Choroid plexus epithelial cell (primary cell): Measurements from ENCODE around the gene GATC.
"Not testable (repeated sequence)": the region's sequence is repeated elsewhere in the genome, so short reads cannot be mapped to it uniquely, and the experiment has no call there.

ENCODE experiments used
- DNase-seq: peaks from one replicate; pipeline ENCODE4 v3.0.0-alpha.2; 2010; ENCODE audit warnings: low read depth
- H3K4me3 ChIP-seq: 2 replicates; pipeline ENCODE4 v1.5.1; 2011; ENCODE audit warnings: low read depth, mild to moderate bottlenecking, control low read depth, low read length, moderate library complexity
- CTCF ChIP-seq: conservative IDR thresholded peaks from 2 replicates; pipeline ENCODE4 v1.5.1; 2011; ENCODE audit warnings: low read depth, mild to moderate bottlenecking, control low read depth, inconsistent platforms, low read length, moderate library complexity

GATC gene

GRCh38 chr12:120432772-120433525 lies 13.3 kb upstream of the GATC start:
- no peak overlapping the region for H3K4me3 ChIP-seq
- TF ChIP-seq CTCF: no peak
- no peak for DNase-seq

GRCh38 chr12:120437735-120438494 lies 8.3 kb upstream of the GATC start, which contains the start of gene COX6A1:
Gene COX6A1, plus strand, starts transcription at chr12:120438113. Its CDS starts 14 bp downstream, at chr12:120438127.
- peak; percentile 98 for DNase-seq
- no peak for TF ChIP-seq CTCF
- peak within 1 kb of the TSS; percentile 83 for H3K4me3 ChIP-seq

DNA sequence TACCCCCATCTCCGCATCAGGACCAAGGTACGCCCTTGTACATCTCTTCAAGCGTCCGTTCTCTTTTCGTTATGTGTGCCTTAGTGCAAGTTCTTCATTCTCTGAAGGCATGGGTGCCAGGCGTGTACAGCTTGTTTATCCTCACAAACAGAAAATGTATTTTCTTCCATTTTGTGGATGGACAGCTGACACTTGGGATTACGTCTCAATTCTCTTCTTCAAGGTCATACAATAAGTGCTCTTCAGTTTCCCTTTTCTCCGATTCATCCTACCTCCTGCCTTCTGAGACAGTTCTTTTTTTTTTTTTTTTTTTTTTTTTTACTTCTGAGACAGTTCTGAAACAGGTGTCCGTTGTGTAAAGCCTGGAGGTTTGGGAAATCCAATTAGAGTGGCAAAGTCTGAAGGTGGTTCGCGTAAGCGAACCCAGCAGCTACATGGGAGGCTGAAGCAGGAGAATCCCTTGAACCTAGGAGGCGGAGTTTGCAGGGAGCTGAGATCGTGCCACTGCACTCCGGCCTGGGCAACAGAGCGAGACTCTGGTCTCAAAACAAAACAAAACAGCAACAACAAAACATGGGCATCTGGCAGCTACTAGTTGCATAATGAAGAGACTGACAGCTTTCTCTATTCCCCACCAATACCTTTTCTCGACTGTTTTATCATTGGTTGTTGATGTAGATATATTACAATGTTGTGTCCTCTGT lies 7.6 kb upstream of the GATC start:
- no peak for TF ChIP-seq CTCF

GRCh38 chr12:120439646-120440247 lies 6.5 kb upstream of the GATC start:
- no peak overlapping the region for H3K4me3 ChIP-seq
- DNase-seq: peak; percentile 69

More for the DNA sequence above, 7.6 kb upstream of the GATC start:
- DNase-seq: no peak
- peak overlapping the region; percentile 83 for H3K4me3 ChIP-seq

DNA sequence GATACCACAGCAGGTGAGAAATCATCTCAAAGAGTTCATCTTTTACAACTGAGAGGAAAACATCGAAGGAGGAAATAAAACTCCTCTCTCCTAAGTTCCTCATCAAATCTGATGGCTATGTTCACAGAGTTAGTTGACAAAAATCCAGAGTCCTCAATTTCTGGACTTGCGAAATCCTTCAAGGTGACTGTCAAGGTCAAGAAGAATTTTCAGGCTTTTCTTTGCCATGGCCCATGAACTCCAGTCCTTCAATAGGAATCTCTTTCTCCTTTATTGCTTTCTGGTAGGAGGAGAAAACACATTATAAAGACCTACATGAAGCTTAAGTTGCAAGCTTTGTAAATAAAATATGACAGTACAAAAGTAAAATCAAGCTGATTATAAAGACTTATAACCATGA lies 1.6 kb upstream of the GATC start:
- DNase-seq: no peak
- no peak overlapping the region for H3K4me3 ChIP-seq
- TF ChIP-seq CTCF: no peak

More at GRCh38 chr12:120439646-120440247, 6.5 kb upstream of the GATC start:
- TF ChIP-seq CTCF: peak; percentile 71

DNA sequence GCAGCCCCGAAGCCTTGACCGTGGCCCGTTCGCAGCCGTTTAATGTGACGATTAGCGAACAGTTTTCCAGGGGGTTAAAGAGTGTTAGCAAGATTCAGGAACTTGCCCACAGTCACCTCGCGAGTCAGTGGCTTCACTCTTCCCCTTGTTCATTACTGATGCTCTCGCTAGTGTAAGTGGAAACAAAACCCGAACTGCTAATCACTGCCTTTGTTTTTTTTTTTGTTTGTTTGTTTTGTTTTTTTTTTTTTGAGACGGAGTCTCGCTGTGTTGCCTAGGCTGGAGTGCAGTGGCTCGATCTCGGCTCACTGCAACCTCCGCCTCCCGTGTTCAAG lies 567 bp downstream of the GATC start:
- not testable (repeated sequence) for DNase-seq
- H3K4me3 ChIP-seq: peak overlapping the region; percentile 98

- no peak for DNase-seq
- no peak for TF ChIP-seq CTCF
- no peak overlapping the region for H3K4me3 ChIP-seq
Observed at GRCh38 chr12:120447992-120448391, 1.7 kb downstream of the GATC start.

DNA sequence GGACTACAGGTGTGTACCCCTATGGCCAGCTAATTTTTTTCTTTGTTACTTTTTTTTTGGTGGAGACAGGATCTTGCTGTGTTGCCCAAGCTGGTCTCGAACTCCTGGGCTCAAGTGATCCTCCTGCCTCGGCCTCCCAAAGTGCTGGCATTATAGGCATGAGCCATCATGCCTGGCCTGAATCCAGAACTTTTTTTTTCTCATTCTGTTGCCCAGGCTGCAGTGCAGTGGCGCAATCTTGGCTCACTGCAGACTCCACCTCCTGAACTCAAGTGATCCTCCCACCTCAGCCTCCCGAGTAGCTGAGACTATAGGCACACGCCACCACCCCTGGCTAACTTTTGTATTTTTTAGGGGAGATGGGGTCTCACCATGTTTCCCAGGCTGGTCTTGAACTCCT lies 6.3 kb downstream of the GATC start:
- H3K4me3 ChIP-seq: not testable (repeated sequence)
- peak; percentile 15 for DNase-seq
